LNCAP (cell line): ENCODE measurements around the gene KRTAP2-1.
"Not testable (repeated sequence)": the region's sequence is repeated elsewhere in the genome, so short reads cannot be mapped to it uniquely, and the experiment has no call there.

Experiments
- CTCF ChIP-seq: fragments of 450-650 bp; IDR thresholded peaks from 2 replicates; pipeline ENCODE4 v1.5.1; 2017; ENCODE audit warnings: mild to moderate bottlenecking

Gene KRTAP2-1

GRCh38 chr17:41058741-41059140 lies 11.6 kb upstream of the KRTAP2-1 start:
- TF ChIP-seq CTCF = no peak

- TF ChIP-seq CTCF = no peak
These were observed 10.4 kb upstream of the KRTAP2-1 start for GRCh38 chr17:41057547-41057946.

GRCh38 chr17:41055130-41055529 lies 8.0 kb upstream of the KRTAP2-1 start, which contains the start of gene KRTAP2-2:
TSS of gene KRTAP2-2 (minus strand) at chr17:41055230. CDS start at chr17:41055211, 19 bp downstream.
- not testable (repeated sequence) for TF ChIP-seq CTCF

- no peak for TF ChIP-seq CTCF
These were observed 6.9 kb upstream of the KRTAP2-1 start for GRCh38 chr17:41054025-41054424.

GRCh38 chr17:41052566-41052965 lies 5.5 kb upstream of the KRTAP2-1 start:
- TF ChIP-seq CTCF = no peak

- TF ChIP-seq CTCF = no peak
These were observed 2.0 kb upstream of the KRTAP2-1 start for GRCh38 chr17:41049110-41049509.

- TF ChIP-seq CTCF = no peak
These were observed 1.3 kb upstream of the KRTAP2-1 start for GRCh38 chr17:41048441-41048840.

- TF ChIP-seq CTCF = no peak
These were observed 4.2 kb downstream of the KRTAP2-1 start for GRCh38 chr17:41042953-41043352.
